Measurements from ENCODE around the gene RPS19BP1. TPM values are rescaled to one million over a fixed set of nuclear protein-coding genes. Genes with fewer than 3 reads are reported as not detected.

RPS19BP1 gene
- total RNA-seq, 2 donors from 2014 or later: 84.1 to 122 TPM

- ATAC-seq: no peak
- Mint-ChIP-seq H3K9me3 (peaks cover 2% of the 10 kb centered on the region), H3K27ac (no peak overlapping the region), H3K36me3 (no peaks in the 10 kb centered on the region), H3K4me1 (ENCODE audit: low read depth in 2 of 2) (peaks cover 24 to 25% of the 10 kb centered on the region in 2 donors), H3K4me3 (no peak overlapping the region), H3K27me3 (peaks cover 25 to 39% of the 10 kb centered on the region in 2 donors)
- DNase-seq (ENCODE audit: low spot score): no peak
Measured at GRCh38 chr22:39547587-39547947, 15.0 kb upstream of the RPS19BP1 start.

DNA sequence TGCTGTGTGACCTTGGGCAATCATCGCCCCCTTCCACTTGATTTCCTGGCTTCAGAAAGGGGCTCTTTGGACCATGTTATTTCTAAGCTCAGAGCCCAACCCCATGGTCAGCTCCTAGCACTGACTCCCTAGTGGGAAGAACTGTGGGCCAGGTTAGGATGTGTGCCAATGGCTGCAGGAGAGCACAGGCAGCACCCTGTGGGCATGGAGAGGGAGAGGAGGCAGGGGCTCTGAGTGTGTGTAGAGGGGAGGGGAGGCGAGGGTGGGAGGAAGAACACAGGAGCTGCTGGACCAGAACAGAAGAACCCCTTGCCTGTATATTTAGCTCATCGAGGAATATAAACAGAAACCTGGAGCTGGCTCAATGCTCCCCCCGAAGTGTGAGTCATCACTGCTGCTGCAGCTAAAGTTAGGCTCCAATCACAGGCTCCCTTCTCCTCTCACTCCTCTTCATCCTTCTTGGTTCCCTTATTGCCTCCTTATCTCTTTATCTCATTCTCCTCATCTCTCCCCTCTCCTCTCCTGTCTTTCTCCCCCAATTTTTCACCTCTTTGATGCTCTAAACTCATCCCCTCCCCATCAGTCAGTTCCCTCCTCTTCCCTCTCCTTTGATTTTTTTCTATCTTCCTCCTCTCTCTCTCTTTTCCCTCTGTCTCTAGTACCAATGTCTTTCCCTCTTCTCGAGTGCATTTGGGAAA, 14.5 kb upstream of the RPS19BP1 start:
- H3K36me3 Mint-ChIP-seq: no peaks in the 10 kb centered on the region
- peaks cover 2% of the 10 kb centered on the region for H3K9me3 Mint-ChIP-seq
- no peak overlapping the region for H3K27ac Mint-ChIP-seq
- peaks cover 23 to 37% of the 10 kb centered on the region in 2 donors for H3K27me3 Mint-ChIP-seq
- H3K4me3 Mint-ChIP-seq: no peak overlapping the region
- ATAC-seq (no peak), DNase-seq (ENCODE audit: low spot score) (no peak)
- H3K4me1 Mint-ChIP-seq (ENCODE audit: low read depth in 2 of 2): peaks cover 24 to 25% of the 10 kb centered on the region in 2 donors

DNA sequence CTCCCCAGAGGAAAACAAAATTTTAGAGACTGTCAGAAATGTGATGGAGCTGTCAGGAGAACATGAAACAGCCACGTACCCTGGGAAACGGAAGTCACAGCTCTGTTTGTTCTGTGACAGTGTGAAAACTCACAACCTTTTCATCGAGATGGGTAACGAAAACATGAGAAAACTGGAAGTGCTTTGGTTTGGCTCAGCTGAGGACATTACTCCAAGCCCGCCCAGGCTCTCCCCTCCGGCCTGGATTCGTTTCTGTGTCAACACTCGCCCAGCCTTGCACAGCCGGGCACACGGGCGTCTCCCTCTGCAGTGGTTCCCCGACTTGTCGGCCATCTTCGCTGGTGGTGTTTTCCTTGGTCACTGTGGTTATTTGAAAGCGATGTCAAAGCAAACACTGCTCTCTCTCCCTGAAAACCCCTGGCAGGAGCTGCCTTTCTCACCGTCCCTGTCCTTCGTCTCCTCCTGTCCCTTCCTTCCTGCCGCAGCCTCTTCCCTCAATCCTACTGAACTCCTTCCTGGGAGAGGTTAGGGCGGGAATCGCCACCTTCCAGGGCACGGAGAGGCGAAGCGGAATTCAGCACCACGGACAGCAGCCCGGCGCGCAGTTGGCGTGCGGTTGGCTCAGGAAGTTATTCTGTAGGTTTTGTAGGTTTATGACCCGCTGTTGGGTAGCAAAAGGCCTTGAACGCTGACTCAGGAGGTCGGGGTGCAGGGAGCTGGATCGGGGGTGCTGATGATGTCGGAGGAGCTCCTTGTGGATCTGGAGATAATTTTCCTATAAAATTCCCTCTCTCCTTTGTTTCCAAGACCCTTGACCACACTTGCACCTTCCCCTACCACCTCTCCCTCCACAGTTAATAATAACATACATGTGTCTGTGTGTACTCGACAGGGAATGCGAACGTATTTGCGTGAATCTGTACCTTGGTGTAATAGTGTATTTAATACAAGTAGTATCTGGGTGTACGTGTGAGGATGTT, 13.1 kb upstream of the RPS19BP1 start:
- Mint-ChIP-seq H3K27me3 (peaks cover 18 to 25% of the 10 kb centered on the region in 2 donors), H3K27ac (no peak overlapping the region), H3K9me3 (peaks cover 2% of the 10 kb centered on the region), H3K4me3 (peak overlapping the region; percentile 67), H3K36me3 (no peaks in the 10 kb centered on the region), H3K4me1 (ENCODE audit: low read depth in 2 of 2) (peaks cover 24 to 25% of the 10 kb centered on the region in 2 donors)
- DNase-seq (ENCODE audit: low spot score) (peak; percentile 73), ATAC-seq (peak; percentile 25 to 67)

DNA sequence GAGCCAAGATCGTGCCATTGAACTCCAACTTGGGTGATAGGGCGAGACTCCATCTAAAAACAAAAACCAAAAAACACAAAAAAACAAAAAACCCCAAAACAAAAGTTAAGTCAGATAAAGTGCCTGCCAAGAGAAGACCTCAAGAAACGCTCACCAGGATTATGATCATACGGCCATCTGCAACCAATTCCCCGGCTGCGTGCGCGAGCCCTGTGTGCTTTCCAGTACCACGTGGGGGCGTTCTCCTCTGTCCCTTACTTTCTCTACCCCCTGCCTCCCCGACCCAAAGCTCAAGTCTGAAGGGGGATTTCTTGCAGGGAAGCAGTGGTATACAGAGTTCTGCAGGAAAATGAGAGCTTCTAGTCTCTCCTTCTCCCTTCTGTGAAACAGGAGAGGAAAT, 10.5 kb upstream of the RPS19BP1 start:
- H3K9me3 Mint-ChIP-seq: peaks cover 2% of the 10 kb centered on the region
- no peak overlapping the region for H3K4me3 Mint-ChIP-seq
- peaks cover 13 to 20% of the 10 kb centered on the region in 2 donors for H3K27me3 Mint-ChIP-seq
- DNase-seq (ENCODE audit: low spot score): no peak
- ATAC-seq: no peak
- H3K4me1 Mint-ChIP-seq (ENCODE audit: low read depth in 2 of 2): peaks cover 24 to 25% of the 10 kb centered on the region in 2 donors
- H3K27ac Mint-ChIP-seq: no peak overlapping the region
- no peaks in the 10 kb centered on the region for H3K36me3 Mint-ChIP-seq

DNA sequence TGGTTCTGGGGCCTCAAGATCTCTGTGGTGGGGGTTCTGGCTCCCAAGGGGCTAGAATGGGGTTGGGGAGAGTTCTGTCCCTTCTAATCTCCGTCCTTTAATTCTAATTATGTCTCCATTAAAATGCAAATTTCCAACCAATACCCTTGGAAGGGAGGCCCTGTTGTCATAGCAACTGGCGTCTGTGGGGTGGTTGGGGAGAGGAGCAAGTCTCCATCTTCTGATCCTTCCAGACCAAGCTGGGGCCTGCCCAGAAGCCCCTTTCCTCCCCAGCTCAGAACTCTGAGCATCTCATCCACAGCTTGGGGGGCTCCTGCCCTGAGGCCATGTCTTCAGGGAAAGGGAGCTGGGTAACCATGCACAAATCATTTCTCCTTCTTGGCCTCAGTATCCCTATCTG, 5.4 kb upstream of the RPS19BP1 start:
- DNase-seq (ENCODE audit: low spot score) (no peak), ATAC-seq (no peak)
- no peak overlapping the region for H3K27ac Mint-ChIP-seq
- no peak overlapping the region for H3K4me3 Mint-ChIP-seq
- H3K9me3 Mint-ChIP-seq: no peaks in the 10 kb centered on the region
- H3K36me3 Mint-ChIP-seq: no peaks in the 10 kb centered on the region
- H3K4me1 Mint-ChIP-seq (ENCODE audit: low read depth in 2 of 2): peaks cover 0 to 3% of the 10 kb centered on the region in 2 donors
- no peaks in the 10 kb centered on the region for H3K27me3 Mint-ChIP-seq

- Mint-ChIP-seq H3K27ac (no peak overlapping the region), H3K4me3 (no peak overlapping the region), H3K4me1 (ENCODE audit: low read depth in 2 of 2) (peaks cover 10 to 12% of the 10 kb centered on the region in 2 donors), H3K36me3 (peaks cover 4% of the 10 kb centered on the region), H3K27me3 (no peaks in the 10 kb centered on the region), H3K9me3 (no peaks in the 10 kb centered on the region)
- no peak for ATAC-seq
- no peak for DNase-seq (ENCODE audit: low spot score)
Measured at GRCh38 chr22:39536711-39537110, 4.2 kb upstream of the RPS19BP1 start.

DNA sequence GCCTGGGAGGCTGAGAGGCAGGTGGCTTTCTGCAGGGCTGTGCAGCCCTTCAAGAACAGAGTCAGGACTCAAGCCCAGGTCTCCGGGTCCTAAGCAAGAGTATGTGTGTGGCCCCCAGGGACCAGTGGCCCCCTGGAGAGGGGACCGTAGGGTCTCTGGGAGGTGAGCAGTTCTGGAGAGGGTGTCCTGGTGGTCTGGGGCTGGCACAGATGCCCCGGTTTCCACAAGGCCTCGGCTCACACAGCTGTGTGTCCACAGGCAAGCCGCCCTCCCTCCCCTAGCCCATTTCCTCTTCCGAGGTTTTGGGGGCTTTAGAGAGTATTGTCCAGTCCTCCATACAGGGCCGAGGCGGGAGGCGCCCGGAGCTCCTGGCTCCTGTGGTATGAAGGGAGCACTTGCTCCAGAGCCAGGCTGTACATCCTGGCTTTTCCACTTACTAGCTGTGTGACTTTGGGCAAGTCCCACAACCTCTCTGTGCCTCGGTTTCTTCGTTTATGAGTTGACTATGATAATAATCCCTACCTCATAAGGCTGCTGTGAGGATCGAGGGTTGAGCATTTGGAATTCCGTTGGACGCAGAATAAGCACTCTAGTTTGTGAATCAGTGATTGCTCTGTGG, 3.4 kb upstream of the RPS19BP1 start:
- Mint-ChIP-seq H3K9me3 (no peaks in the 10 kb centered on the region), H3K27ac (no peak overlapping the region), H3K36me3 (peaks cover 12% of the 10 kb centered on the region), H3K4me1 (ENCODE audit: low read depth in 2 of 2) (peaks cover 18 to 19% of the 10 kb centered on the region in 2 donors), H3K4me3 (no peak overlapping the region), H3K27me3 (no peaks in the 10 kb centered on the region)
- no peak for DNase-seq (ENCODE audit: low spot score)
- ATAC-seq: no peak

DNA sequence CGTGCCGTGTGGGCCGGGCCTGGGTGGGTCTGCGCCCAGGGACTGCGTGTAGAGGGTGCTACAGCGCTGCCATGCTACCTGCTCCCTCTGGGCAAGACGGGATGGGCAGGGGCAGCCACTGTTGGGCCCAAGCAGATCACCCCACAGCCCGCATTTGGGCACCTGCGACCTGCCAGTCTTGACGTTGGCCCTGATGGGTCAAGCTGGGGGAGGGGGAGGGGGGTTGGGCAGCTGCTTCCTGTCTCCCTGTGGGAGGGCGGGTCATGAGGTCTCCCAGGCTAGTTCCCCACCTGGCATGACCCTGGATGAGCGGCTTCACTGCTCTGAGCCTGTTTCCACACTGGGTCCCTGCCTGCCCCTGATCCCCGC, 2.8 kb upstream of the RPS19BP1 start:
- ATAC-seq: no peak
- no peak overlapping the region for H3K4me3 Mint-ChIP-seq
- no peak overlapping the region for H3K27ac Mint-ChIP-seq
- H3K9me3 Mint-ChIP-seq: no peaks in the 10 kb centered on the region
- no peak for DNase-seq (ENCODE audit: low spot score)
- peaks cover 24% of the 10 kb centered on the region in 2 donors for H3K4me1 Mint-ChIP-seq (ENCODE audit: low read depth in 2 of 2)
- peaks cover 15% of the 10 kb centered on the region for H3K36me3 Mint-ChIP-seq
- no peaks in the 10 kb centered on the region for H3K27me3 Mint-ChIP-seq

- H3K4me1 Mint-ChIP-seq (ENCODE audit: low read depth in 2 of 2): peaks cover 29 to 30% of the 10 kb centered on the region in 2 donors
- peaks cover 20% of the 10 kb centered on the region for H3K36me3 Mint-ChIP-seq
- H3K9me3 Mint-ChIP-seq: no peaks in the 10 kb centered on the region
- no peak overlapping the region for H3K27ac Mint-ChIP-seq
- no peak overlapping the region for H3K4me3 Mint-ChIP-seq
- peak; percentile 83 for DNase-seq (ENCODE audit: low spot score)
- ATAC-seq: peak; percentile 32 to 34
- H3K27me3 Mint-ChIP-seq: no peaks in the 10 kb centered on the region
Measured at GRCh38 chr22:39534591-39535356, 2.2 kb upstream of the RPS19BP1 start.

- Mint-ChIP-seq H3K27me3 (no peaks in the 10 kb centered on the region), H3K27ac (no peak overlapping the region), H3K4me1 (ENCODE audit: low read depth in 2 of 2) (peaks cover 35 to 36% of the 10 kb centered on the region in 2 donors), H3K4me3 (no peak overlapping the region), H3K9me3 (no peaks in the 10 kb centered on the region), H3K36me3 (peaks cover 20% of the 10 kb centered on the region)
- ATAC-seq: no peak
- DNase-seq (ENCODE audit: low spot score): no peak
Measured at GRCh38 chr22:39534092-39534506, 1.6 kb upstream of the RPS19BP1 start.

DNA sequence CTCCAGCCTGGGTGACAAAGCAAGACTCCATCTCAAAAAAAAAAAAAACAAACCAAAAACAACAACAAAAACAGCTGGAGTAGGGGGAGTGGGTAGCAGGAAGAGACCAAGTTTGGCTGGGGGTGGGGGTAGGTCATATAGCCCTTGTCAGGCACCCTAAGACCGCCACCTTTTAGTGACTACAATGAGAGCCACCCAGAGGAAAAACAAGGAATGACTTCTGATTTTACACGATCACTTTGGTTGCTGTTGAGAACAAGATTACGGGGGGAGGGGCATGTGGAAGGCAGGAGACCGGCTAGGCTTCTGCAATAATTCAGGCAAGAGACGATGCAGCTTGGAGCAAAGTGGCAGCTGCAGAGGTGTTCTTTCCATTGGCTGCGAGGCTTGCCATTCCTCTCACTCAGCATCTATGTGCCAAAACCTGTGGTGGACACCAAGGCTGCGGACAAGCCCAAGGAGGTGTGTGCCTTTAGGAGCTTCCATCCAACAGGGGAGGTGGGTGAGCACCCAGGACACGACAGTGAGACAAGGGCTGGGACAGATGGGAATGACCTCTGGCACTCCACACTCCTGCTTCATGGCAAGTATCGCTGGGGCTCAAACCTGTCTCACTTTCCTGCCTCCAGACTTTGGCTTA, 1.7 kb downstream of the RPS19BP1 start:
- ATAC-seq: no peak
- no peak for DNase-seq (ENCODE audit: low spot score)
- peaks cover 58 to 61% of the 10 kb centered on the region in 2 donors for H3K4me1 Mint-ChIP-seq (ENCODE audit: low read depth in 2 of 2)
- H3K27me3 Mint-ChIP-seq: no peaks in the 10 kb centered on the region
- H3K9me3 Mint-ChIP-seq: no peaks in the 10 kb centered on the region
- peaks cover 20% of the 10 kb centered on the region for H3K36me3 Mint-ChIP-seq
- peak overlapping the region; percentile 92 to 93 for H3K27ac Mint-ChIP-seq
- peak overlapping the region; percentile 85 for H3K4me3 Mint-ChIP-seq

DNA sequence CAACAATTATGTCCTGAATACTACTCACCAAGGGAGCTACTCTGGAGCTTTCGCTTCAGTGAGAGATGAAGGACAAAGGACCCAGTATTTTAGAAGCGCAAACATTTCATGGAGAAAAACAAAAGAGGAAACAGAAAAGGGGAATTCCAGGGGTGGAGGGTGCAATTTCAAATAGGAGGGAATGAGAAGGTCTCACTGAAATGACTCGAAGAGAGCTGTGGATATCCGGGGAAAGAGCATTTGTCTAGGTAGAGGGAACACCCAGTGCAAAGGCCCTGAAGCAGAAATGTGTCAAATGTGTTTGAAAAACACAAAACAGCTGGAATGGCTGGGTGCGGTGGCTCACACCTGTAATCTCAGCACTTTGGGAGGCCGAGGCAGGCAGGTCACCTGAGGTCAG, 2.4 kb downstream of the RPS19BP1 start:
- H3K27me3 Mint-ChIP-seq: no peaks in the 10 kb centered on the region
- DNase-seq (ENCODE audit: low spot score): no peak
- ATAC-seq: no peak
- peaks cover 64 to 67% of the 10 kb centered on the region in 2 donors for H3K4me1 Mint-ChIP-seq (ENCODE audit: low read depth in 2 of 2)
- no peaks in the 10 kb centered on the region for H3K9me3 Mint-ChIP-seq
- H3K36me3 Mint-ChIP-seq: peaks cover 20% of the 10 kb centered on the region
- peak overlapping the region; percentile 64 to 92 for H3K27ac Mint-ChIP-seq
- H3K4me3 Mint-ChIP-seq: peak overlapping the region; percentile 85

GRCh38 chr22:39529487-39529851, 3.1 kb downstream of the RPS19BP1 start:
- Mint-ChIP-seq H3K36me3 (peaks cover 25% of the 10 kb centered on the region), H3K9me3 (no peaks in the 10 kb centered on the region), H3K4me3 (peak overlapping the region; percentile 85), H3K27me3 (no peaks in the 10 kb centered on the region), H3K27ac (peak overlapping the region; percentile 64 to 66), H3K4me1 (ENCODE audit: low read depth in 2 of 2) (peaks cover 70 to 73% of the 10 kb centered on the region in 2 donors)
- DNase-seq (ENCODE audit: low spot score): no peak
- no peak for ATAC-seq

Measured in natural killer cell treated with Interleukin-12 subunit alpha and Interleukin-12 subunit beta and Interleukin-15 and Interleukin-18, amount 100 ng/mL, for 72 hours (primary cell).